CD1c-positive myeloid dendritic cell (primary cell): Measurements from ENCODE around the gene SP100.

Experiments used
- DNase-seq: peaks from one replicate; pipeline ENCODE4 v3.0.0-alpha.2; 2016; ENCODE audit errors: extremely low spot score

Gene SP100

GRCh38 chr2:230552181-230552580 is 136.2 kb downstream of the SP100 start:
- DNase-seq = no peak

- DNase-seq = no peak
Measured at GRCh38 chr2:230557065-230557464, 141.1 kb downstream of the SP100 start.

DNA sequence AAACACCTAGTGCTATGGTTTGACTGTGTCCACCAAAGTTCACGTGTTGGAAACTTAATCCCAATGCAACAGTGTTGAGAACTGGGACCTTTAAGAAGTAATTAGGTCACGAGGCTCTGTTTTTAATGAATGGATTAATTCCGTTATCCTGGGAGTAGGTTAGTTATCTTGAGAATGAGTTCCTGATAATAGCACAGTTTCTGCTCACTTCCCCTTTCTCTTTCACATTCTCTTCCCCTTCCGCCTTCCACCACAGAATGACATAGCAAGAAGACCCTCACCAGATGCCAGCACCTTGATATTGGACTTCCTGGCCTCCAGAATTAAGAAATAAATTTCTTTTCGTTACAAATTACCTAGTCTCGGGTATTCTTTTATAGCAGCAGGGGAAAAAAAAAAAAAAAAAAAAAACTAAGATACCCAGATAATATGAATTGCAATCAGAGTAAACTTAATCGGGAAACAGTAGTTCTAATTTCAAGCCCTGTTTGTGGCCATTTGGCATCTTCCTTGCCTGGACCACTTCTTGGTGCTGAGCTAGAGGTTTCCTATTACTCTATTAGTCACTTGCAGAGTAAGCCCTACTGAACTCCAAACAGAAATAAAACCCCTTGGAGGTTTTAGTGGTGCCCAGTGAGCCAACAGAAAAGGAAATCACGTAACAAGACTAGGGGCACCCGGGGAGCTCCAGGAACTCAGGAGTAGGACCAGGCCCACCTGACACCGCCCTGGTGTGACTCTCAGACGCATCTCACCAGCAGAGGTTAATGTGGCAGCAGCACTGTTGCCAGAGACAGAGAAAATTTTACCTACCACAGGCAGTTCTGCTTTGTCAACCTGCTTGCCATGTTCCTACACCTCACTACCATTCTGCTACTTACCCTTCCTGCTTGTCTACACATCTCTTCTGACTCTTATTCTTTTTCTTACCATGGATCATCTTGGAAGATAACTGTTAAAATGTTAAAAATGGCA is 149.1 kb downstream of the SP100 start:
- peak; percentile 34 for DNase-seq

GRCh38 chr2:230569298-230569697 is 153.3 kb downstream of the SP100 start:
- no peak for DNase-seq

DNA sequence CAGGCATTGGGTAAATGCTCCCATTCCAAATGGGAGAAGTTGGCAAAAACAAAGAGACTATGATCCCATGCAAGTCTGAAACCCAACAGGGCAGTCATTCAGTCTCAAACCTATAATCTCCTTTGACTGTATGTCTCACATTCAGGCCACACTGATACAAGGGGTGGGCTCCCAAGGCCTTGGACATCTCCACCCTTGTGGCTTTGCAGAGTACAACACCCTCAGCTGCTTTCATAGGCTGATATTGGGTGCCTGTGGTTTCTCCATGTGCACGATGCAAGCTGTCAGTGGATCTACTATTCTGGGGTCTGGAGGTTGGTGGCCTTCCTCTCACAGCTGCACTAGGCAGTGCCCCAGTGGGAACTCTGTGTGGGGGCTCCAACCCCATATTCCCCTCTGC is 155.0 kb downstream of the SP100 start:
- no peak for DNase-seq

- DNase-seq = peak; percentile 9
Measured at GRCh38 chr2:230575642-230576324, 159.8 kb downstream of the SP100 start.

DNA sequence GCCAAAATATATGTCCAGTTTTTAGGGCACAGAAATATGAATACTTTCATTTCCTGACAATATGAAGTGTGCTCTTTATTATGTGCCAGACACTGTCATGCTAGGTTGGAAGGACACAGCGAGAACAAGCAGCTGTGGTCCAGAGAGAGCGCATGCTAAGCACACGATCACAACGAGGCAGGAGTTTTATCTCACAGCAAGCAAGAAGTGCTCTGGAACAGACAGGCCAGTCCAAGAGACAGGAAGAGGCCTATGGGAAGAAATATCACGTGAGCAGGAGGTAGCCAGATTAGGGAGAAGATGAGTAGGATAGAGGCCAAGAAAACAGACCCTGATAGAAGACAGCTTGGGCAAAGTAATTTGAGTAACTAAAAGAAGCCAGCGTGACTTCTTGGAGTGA is 161.1 kb downstream of the SP100 start:
- DNase-seq = no peak

- peak; percentile 45 for DNase-seq
Measured at GRCh38 chr2:230578106-230578505, 162.1 kb downstream of the SP100 start.

DNA sequence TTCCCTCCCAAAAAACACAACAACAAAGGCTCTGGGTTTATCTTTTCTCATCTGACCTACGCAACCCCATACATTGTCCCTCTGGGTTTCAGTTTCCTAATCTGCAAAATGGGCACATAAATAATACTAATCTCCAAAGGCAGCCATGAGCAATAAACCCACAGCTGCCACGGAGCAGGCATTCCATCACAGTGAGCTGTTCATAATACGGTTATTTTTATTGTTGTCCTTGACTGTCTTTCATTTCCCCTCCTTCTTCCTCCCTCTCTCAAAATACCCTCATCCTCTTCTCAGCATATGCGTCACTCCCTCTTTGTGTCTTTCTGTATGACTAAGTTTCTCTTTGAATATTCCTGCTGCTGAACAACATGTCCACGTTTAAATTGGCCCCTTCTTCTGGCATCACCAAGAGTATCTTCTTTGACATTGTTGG is 166.9 kb downstream of the SP100 start:
- no peak for DNase-seq

- DNase-seq = no peak
Measured at GRCh38 chr2:230583581-230583980, 167.6 kb downstream of the SP100 start.

DNA sequence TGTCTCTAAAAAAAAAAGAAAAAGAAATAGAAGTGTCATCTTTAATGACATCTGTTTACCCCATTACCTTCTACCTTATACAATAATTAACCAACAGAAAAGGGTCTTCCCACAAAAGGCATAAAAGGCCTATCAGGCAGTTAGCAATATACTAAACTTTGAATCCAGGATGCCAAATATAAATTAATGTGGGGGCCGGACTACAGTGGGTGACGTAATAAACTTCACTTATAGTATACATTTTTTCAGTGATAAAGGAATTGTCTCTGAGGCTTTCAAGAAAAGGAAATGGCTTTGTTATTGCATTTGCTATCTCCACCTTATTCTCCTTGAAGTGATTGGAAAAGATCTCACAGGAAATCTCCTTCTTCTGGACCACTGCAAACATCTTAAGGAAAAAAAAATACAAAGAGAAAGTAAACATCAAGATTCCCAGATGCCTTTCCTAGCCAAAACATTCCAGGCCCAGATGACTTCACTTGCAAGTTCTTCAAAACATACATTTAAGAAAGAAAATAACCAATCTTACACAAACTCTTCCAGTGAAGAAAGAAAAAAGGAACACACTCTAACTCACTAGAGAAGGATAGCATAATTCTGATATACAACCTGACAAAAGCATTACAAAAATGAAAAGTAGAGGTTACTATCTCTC is 170.5 kb downstream of the SP100 start:
- no peak for DNase-seq

GRCh38 chr2:230589025-230589424 is 173.0 kb downstream of the SP100 start:
- DNase-seq = no peak

GRCh38 chr2:230589497-230590015 is 173.6 kb downstream of the SP100 start:
- DNase-seq = peak; percentile 88

DNA sequence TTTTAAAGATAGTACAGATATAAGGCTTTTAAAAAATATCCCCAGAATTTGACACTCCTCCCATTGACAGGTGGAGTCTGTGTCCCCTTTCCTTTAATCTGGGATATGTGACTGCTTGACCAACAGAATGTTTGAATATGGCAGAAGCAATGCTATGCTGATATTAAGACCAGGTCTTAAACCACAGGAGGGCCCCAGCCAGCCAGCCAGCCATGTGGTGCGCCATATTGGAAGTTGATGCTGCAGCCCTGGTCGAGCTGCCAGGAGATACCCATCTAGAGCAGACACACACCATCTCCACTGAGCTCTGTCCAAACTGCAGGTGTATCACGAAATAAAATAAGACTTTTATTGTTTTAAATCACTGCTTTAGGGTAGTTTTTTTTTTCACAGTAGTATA is 174.3 kb downstream of the SP100 start:
- DNase-seq = no peak

DNA sequence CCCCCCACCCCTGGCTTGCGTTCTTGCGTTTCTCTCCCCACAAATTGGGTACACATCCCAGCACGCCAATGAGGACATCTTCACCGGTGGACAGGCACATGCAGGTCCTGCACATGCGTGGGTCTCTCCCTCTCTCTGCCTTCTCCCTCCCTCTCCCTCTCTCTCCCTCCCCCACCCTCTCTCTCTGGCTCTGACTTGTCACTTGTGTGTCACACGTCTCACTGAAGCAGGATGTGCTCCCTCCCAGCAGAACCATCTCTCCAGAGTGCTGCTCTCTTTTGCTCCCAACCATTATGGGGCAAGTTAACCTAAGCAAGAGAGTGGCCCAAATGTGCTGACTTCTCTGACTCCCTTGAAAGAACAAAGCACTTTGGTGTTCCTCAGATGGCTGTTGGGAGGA is 175.8 kb downstream of the SP100 start:
- no peak for DNase-seq

GRCh38 chr2:230592775-230593174 is 176.8 kb downstream of the SP100 start:
- no peak for DNase-seq
